GM12801 (cell line): ENCODE results near the gene MACROD1.

Experiments used
- CTCF ChIP-seq: IDR thresholded peaks from one replicate; pipeline ENCODE4 v1.5.1; 2011; ENCODE audit warnings: control low read depth; ENCODE audit not compliant: insufficient read length; ENCODE audit errors: extremely low read depth

Gene MACROD1

GRCh38 chr11:64032050-64032449, 133.9 kb downstream of the MACROD1 start:
- TF ChIP-seq CTCF, result no peak

- TF ChIP-seq CTCF, result no peak
Measured at GRCh38 chr11:64031001-64031400, 134.9 kb downstream of the MACROD1 start.

- TF ChIP-seq CTCF, result no peak
Measured at GRCh38 chr11:64029773-64030172, 136.1 kb downstream of the MACROD1 start.

- TF ChIP-seq CTCF, result no peak
Measured at GRCh38 chr11:64028398-64029115, 137.4 kb downstream of the MACROD1 start.

GRCh38 chr11:64027651-64028397, 138.1 kb downstream of the MACROD1 start:
- TF ChIP-seq CTCF, result no peak

- no peak for TF ChIP-seq CTCF
Measured at GRCh38 chr11:64026575-64027205, 139.2 kb downstream of the MACROD1 start.

- TF ChIP-seq CTCF, result no peak
Measured at GRCh38 chr11:64025205-64025604, 140.7 kb downstream of the MACROD1 start.
